Measurements from ENCODE around the gene MOB3B.
"Not testable (repeated sequence)": the region's sequence is repeated elsewhere in the genome, so short reads cannot be mapped to it uniquely, and the experiment has no call there.

Gene MOB3B

GRCh38 chr9:27441741-27442070, 87.9 kb downstream of the MOB3B start:
- no peak for DNase-seq

GRCh38 chr9:27440888-27441740, 88.5 kb downstream of the MOB3B start:
- DNase-seq: no peak

DNA sequence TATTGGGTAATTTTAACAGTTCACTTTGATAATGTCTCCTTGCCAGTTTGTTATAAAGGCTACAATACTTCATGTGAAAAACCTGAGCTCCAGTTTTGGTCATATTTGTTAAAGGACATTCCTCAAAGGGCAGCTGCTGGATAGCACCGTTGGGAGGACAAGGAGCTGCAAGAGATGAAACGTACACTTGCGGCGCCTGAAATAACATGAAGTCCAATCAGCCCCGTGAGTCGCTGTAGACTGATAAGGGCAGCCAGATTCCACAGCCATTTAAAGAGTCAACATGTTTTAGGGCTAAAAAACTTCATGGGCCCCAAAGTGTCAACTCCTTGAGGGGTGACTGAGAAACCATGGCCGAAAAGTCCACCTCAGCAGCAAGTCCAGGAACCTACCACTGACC, 91.1 kb downstream of the MOB3B start:
- DNase-seq: no peak

DNA sequence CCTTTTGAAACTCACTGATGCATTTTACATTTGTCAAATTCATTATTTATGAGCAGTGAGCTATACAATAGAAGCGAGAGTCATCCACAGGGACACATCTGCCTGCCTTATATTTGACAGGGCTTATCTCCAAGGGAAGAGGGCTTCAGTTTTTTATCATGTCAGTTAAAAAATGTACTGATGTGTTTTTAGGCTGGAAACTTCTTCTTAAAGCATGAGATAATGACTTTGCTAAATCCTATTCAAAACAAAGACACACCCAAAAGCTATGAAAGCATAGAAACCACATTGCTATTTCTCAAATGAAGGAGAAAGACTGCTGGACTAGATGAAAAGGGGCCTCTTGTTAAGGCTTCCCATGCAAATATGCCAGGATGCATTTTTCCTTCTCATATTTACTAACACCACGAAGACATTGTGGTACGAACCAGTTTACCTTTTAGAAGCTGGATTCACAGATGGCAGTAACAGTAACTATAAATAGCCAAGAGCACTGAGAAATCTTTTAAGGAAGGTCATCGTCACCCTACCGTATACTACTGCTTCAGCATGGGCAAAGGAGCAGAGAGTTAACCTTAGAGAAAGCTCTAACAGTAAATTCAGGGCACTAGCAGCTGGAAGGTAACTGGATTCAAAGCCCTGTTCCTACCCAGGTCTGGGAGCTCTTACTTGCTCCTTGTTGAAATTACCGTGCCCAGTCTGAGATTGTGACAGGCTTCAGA, 91.8 kb downstream of the MOB3B start:
- DNase-seq: no peak

DNA sequence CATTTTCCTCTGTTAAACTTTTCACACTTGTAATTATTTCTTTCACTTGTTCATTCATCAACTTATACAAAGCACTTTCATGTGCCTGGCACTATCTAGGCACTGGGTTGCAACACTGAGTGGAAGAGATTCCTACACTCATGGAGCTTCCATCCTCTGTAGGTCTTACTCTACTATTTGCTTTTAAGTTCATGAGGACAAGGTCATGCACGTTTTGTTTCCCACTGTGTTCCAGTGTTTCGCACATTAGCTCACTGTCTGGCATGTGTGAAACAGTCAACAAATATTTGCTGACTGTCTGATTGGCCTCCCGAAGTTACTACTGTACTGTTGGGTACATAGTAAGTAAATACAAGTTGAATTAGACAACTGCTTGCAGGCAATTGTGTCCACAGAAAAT, 93.4 kb downstream of the MOB3B start:
- no peak for DNase-seq

- DNase-seq: no peak
Observed at GRCh38 chr9:27433631-27434325, 95.8 kb downstream of the MOB3B start.

GRCh38 chr9:27432308-27432707, 97.3 kb downstream of the MOB3B start:
- no peak for DNase-seq

- no peak for DNase-seq
Observed at GRCh38 chr9:27431543-27432147, 98.0 kb downstream of the MOB3B start.

DNA sequence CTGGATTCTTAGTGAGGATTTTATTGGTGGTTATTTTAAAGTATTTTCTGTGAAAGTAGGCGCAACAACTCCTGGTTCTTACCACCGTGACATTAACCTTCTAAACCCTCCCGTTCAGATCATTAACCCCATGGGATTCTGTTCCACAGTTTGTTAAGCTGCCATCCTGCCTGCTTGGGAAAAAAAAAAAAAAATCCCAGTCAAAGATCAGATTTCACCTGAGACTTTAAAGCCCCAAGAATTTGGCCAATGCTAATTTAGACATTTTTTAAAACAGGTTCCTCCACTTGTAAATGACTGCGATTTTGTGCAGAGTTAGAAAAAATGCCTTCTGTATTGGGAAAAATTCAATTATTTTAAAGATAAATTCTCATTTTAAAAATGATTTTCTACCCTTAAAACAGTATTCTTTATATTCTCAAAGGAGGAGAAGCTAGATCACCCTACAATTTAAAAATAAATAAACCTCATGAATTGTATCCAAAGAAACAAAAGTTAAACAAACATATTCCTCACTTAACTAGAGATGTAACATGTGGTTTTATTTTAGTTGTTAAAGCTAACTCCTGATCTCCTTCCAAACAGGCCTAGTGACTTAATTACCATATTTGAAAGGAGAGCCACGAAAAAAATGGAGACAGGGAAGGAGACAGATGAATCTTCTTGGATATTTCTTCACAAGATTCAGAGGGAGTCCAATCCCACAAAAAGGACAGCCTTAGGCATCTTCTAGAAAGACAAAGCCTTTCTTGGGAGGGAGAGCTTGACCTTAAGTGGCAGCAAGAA, 98.7 kb downstream of the MOB3B start:
- no peak for DNase-seq

DNA sequence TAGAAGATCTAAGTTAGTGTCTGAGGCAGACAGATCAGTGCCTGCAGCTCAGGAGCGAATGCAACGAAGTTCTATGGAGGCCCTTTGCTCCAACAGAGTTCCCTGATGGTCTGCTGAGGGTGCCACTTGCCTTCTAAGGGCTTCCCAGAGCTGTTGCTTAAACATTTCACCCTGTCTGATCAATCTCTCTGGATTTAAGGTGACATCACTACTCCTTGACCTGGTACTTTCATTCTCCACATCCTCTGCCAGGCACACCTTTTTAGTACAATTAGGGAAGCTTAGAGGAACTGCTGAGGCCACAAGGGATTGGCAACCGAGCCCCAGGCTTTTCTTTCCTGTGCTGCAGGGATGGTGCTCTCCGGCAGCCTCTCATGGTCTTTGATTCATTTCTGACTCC, 99.7 kb downstream of the MOB3B start:
- no peak for DNase-seq

DNA sequence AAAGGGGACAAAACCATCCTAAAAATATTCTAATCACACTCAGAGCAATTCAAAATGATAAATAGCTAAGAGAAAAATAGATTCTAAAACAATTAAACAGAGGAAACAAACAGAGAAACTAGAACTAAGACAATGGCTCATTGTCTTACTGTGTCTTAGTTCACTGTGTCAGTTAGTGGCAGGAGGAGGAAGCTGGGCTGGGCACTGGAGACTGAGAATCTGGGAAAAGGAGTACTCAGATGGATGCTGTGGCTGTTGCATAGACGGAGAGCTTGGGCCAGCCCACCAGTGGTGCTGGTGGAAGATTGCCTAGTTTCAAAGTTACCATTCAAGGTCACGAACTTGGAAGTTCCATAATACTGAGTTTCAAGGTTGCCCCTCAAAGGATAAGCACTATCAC, 100.2 kb downstream of the MOB3B start:
- no peak for DNase-seq

GRCh38 chr9:27428551-27428950, 101.1 kb downstream of the MOB3B start:
- no peak for DNase-seq

DNA sequence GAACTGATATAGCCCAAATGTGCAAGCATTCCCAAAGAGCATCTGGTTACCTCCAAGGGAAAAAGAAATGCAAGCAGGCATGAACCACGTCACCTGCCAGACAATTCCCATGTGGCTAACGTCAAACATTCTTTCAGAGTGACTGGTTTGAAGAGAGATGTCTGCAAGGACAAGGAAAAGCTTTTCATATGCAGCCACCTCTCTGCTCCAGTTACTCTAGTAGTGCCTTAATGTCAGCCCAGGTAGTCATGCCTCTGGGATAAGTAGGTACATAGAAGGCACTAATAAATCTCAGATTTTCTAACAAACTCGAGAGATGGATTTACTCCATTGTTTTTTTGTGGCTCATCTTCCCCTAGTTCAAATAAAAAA, 102.4 kb downstream of the MOB3B start:
- DNase-seq: no peak

GRCh38 chr9:27426511-27427271, 102.9 kb downstream of the MOB3B start:
- DNase-seq: no peak

DNA sequence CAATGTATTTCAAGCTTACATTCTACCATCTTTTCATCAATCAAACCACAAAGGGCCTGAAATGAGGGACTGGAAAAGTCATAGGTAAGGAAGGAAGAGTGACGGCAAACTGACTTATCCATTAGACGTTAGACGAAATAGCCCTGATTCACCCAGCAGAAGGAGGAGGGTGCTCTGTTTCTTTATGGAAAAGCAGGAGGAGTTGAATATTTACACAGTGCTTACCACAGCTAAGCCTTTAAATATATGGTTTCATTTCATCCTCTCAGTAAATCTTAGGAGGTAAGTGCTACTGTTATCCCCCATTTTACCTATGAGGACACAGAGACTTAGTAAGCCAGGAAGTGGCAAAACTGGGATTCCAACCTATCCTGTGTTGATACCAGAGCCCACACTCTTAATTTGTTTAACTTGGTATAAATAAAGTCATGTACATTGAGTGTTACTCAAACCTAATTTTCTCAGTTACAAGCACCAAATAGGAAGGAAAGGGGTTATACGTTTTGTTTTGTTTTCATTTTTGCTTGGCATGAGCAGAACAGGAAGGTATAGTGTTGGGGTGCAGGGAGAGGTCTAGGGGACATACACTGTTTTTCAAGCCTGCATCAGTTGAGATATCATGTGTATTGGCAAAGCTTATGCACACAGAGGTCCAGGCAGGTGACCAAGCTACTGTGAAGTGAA, 103.6 kb downstream of the MOB3B start:
- no peak for DNase-seq

DNA sequence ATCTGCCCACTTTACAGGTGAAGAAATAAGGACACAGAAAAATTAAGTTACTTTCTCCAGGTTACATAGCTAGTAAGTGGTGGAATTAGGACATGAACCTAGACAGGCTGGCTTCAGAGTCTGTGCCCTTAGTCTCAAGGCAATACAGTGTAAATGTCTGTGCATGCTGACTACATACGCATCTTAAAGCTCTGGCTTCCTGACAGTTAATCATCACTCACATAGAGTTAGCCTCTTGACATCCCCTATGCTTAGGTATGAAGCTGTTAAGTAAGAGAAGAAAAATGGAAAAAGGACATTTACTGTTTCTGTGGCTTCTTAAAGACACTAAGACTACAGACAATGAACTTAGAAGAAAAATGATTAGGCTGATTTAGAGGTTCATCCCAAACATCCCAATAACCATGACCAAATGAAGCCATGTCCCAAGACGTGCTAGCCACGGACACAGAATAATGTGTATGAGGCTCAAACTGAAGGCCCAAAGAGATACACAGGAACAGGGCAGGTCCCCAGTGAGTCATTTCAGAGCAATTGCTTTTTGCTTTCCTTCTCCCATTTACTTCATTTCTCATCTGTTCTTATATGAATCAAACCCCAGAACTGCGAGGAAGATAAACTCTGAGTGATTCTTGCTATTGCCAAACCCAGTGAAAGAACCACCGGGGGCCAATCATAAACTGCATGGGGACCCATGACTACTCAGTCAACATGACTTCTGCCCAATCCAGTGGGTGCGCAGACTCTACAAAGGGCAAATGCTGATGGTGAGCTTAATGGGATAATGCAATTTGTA, 105.5 kb downstream of the MOB3B start:
- no peak for DNase-seq

GRCh38 chr9:27422279-27422834, 107.3 kb downstream of the MOB3B start:
- DNase-seq: no peak

DNA sequence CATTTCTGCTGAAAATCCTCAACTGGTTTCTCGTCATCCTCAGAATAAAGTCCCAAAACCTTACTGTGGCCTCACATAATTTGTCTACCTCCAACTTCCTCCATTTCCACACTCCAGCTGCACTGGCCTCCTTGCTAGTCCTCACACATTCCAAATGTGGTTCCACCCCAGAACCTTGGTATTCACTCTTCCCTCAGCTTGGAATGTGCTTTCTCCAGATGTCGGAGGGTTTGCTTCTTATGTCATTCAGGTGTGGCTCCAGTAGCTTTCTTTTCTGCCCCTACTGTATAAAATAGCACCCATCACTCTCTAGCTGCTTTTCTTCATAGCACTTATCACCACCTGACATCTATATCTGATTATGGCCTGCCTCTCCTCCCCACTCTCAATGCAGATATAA, 108.0 kb downstream of the MOB3B start:
- no peak for DNase-seq

GRCh38 chr9:27419558-27419957, 110.1 kb downstream of the MOB3B start:
- not testable (repeated sequence) for DNase-seq

DNA sequence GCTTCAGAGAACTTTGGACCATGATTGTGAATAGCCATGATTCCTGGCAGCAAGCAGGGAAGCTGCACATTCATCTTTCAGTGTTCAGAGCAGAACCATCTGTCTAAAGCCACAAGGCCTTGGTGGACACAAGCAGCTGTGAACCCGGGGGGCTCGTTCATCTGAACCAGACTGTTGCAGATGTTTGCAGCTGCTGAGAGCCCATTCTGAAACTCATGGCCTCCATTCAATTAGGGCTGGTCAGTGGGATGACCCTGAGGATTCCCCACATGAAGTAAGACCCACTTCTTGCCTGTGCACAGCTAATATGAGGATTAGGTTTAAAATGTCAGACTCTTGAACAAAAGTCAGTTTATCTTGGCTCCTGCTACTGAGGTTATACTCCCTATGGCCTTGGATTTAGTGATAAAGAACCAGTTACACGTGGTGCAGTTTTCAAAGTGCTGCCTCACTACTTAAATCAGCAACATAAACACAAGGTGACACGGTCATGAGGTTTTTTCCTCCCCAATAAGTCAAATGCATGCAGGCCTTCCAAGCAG, 115.3 kb downstream of the MOB3B start:
- no peak for DNase-seq
